Measurements from ENCODE around the gene PLA2G2A.

PLA2G2A gene

DNA sequence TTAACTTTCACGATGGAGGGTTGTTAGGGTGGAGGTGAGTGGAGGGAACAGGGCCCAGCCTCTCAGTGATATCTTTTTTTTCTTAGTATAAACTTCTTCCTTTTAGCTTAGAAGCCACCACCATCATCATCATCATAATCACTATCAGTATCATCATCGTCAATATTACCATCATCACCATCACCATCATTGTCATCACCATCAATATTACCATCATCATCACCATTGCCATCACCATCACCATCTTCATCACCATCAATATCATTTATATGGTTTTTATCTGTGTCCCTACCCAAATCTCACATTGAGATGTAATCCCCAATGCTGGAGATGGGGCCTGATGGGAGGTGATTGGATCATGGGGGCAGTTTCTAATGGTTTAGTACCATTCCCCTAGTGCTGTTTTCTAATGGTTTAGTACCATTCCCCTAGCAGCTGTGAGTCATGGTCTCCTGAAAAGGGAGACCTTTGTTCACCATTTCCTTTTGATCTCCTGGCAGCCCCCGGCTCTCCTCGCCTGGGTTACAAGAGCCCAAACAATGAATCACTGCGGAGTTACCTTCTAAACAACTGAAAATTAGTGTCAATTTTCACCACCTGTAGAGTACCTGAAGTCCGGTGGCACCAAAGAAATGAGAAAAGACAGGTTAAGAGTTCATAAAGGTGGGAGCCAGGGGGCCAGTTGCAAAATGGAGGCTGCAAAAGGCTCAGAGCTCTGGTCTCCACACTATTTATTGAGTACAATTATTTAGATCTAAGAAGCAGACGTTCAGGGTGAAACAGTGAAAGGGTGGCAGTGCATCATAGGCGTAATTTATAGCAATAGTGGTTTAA is 52.9 kb downstream of the PLA2G2A start:
- no peak for DNase-seq (ENCODE audit: low spot score)
